Keratinocyte (primary cell): ENCODE measurements around the gene EGR4. TPM values are rescaled to one million over a fixed set of nuclear protein-coding genes. Genes with fewer than 3 reads are reported as not detected.

ENCODE experiments used
- DNase-seq: peaks from one replicate; pipeline ENCODE4 v3.0.0-alpha.2; 2011; ENCODE audit warnings: low read depth, missing footprints, low spot score
- FAIRE-seq: peaks from 2 replicates; lab custom pipeline; 2011; peaks lifted over from hg19 to GRCh38; lab: Jason Lieb, UNC
- H2AFZ ChIP-seq: 2 replicates; pipeline ENCODE4 v1.6.0; 2012; ENCODE audit warnings: low read length, control low read depth, inconsistent platforms; ENCODE audit not compliant: control insufficient read depth
- H3K27ac ChIP-seq: 2 replicates; pipeline ENCODE4 v1.5.1; 2011; ENCODE audit warnings: low read length; ENCODE audit not compliant: control insufficient read depth, insufficient read depth
- H3K27me3 ChIP-seq: 3 replicates; pipeline ENCODE4 v1.6.0; 2011; ENCODE audit warnings: low read length; ENCODE audit not compliant: control insufficient read depth, insufficient read depth; ENCODE audit errors: extremely low read depth
- H3K36me3 ChIP-seq, 2 experiments: 2 replicates in 1 of 2; 3 replicates in 1 of 2; pipeline ENCODE4 v1.5.1; 2011; ENCODE audit warnings: low read length in 2 of 2, mild to moderate bottlenecking in 1 of 2; ENCODE audit not compliant: control insufficient read depth in 2 of 2, insufficient read depth in 2 of 2; ENCODE audit errors: extremely low read depth in 1 of 2
- H3K4me1 ChIP-seq: 3 replicates; pipeline ENCODE4 v1.5.1; 2011; ENCODE audit warnings: low read length; ENCODE audit not compliant: control insufficient read depth, insufficient read depth; ENCODE audit errors: extremely low read depth
- H3K4me2 ChIP-seq: 3 replicates; pipeline ENCODE4 v1.6.0; 2011; ENCODE audit warnings: low read depth, low read length; ENCODE audit not compliant: control insufficient read depth, insufficient read depth; ENCODE audit errors: extremely low read depth
- H3K4me3 ChIP-seq, 3 experiments: fragments of 200-600 bp in 1 of 3; sonication (generic) in 1 of 3; 2 replicates in 2 of 3; 3 replicates in 1 of 3; pipeline ENCODE4 v1.5.1; 2011 to 2016; ENCODE audit warnings: low read length in 3 of 3, mild to moderate bottlenecking in 3 of 3, control low read depth in 2 of 3, inconsistent platforms in 1 of 3, low read depth in 1 of 3, mixed read lengths in 1 of 3, mixed run types in 1 of 3, moderate library complexity in 1 of 3; ENCODE audit not compliant: control insufficient read depth in 2 of 3, insufficient read depth in 2 of 3; ENCODE audit errors: extremely low read depth in 1 of 3
- H3K79me2 ChIP-seq: 2 replicates; pipeline ENCODE4 v1.6.0; 2012; ENCODE audit warnings: low read length; ENCODE audit not compliant: control insufficient read depth, insufficient read depth
- H3K9ac ChIP-seq: 3 replicates; pipeline ENCODE4 v1.6.0; 2011; ENCODE audit warnings: low read length; ENCODE audit not compliant: control insufficient read depth, insufficient read depth; ENCODE audit errors: extremely low read depth
- H3K9me1 ChIP-seq: 3 replicates; pipeline ENCODE4 v1.6.0; 2011; ENCODE audit warnings: low read length; ENCODE audit not compliant: control insufficient read depth, insufficient read depth; ENCODE audit errors: extremely low read depth
- H3K9me3 ChIP-seq: 2 replicates; pipeline ENCODE4 v1.5.1; 2012; ENCODE audit warnings: low read depth, low read length; ENCODE audit not compliant: control insufficient read depth
- H4K20me1 ChIP-seq: 3 replicates; pipeline ENCODE4 v1.6.0; 2011; ENCODE audit warnings: low read length; ENCODE audit not compliant: control insufficient read depth, insufficient read depth; ENCODE audit errors: extremely low read depth
- CTCF ChIP-seq, 3 experiments: IDR thresholded peaks in 1 of 3; conservative IDR thresholded peaks in 1 of 3; optimal IDR thresholded peaks in 1 of 3; 2 replicates in 2 of 3; 3 replicates in 1 of 3; pipeline versions ENCODE3 to v1.5.1; 2011; ENCODE audit warnings: low read length in 3 of 3, mild to moderate bottlenecking in 3 of 3, moderate library complexity in 2 of 3, control low read depth in 1 of 3, inconsistent platforms in 1 of 3; ENCODE audit not compliant: insufficient read depth in 2 of 3; ENCODE audit errors: extremely low read depth in 1 of 3
- EZH2 ChIP-seq: IDR thresholded peaks from one replicate; pipeline ENCODE4 v1.6.1; 2012; ENCODE audit warnings: inconsistent platforms, mild to moderate bottlenecking, low read length, moderate library complexity
- dilution Hi-C: fragments of 300-500 bp; cut with MboI; formaldehyde crosslinking; loops from one replicate; pipeline ENCODE4 v1.7.0; 2020; ENCODE audit warnings: low sequenced_read_pairs; ENCODE audit not compliant: extremely low pct_ligation_motif_present
- polyA plus RNA-seq, 5 experiments: library from polyadenylated mRNA; depleted of rRNA in 3 of 5; stranded (reverse) in 3 of 5; stranded (forward) in 1 of 5; unstranded in 1 of 5; fragments of >200 nt; gene quantifications; 1 replicate in 1 of 5; 2 replicates in 3 of 5; 3 replicates in 1 of 5; pipeline versions ENCODE4 v1.2.1 to v1.2.3, GENCODE V29; 2011 to 2012; ENCODE audit warnings: missing spikeins in 2 of 5, low read depth in 1 of 5, low replicate concordance in 1 of 5

The EGR4 gene
- polyA plus RNA-seq, 1 donor (not counting 4 experiments of a cell fraction or from before 2014, with no cell fraction given) = not detected

DNA sequence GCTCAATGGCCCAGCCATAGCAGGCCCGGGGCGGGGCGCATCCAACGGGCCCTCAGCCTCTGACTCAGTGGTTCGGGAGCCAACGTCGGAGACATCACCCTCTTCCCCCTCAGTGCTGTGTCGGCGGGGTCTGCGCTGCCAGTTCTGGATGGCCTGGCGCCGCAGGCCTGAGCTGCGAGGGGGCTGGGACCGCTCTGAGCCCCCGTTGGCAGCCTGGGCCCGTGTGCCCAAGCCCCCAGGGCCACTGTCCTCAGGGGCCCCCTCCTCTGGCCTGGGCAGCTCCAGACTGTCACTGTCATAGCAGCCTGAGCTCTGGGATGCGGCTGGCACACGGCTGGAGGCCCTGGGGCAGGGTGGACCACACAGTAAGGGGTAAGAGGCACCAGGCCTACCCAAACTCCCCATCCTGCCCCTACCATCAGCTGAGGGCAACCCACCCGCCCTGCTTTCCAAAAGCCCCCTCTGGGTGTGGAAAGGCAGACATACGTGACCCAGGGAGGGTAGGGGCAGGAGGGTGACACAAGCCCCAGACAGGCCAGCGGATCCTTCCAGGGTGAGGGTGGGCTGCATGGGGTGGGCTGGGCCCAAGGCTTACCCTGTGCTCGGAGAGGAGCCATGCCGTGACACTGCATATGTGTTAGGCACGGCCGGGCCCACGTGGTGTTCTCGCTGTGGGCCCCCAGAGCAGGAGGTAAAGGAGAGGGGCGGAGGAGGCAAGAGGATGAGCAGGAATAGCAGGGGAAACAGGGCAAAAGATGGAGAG lies 27.9 kb downstream of the EGR4 start:
- no peak for DNase-seq
- no peaks in the 10 kb centered on the region for H3K9me3 ChIP-seq
- TF ChIP-seq EZH2 (no peak), CTCF (optimal IDR thresholded peaks at IDR 0.05 in 1 of 3, IDR thresholded peaks at IDR 0.05 in 1 of 3, conservative IDR thresholded peaks at IDR 0.05 in 1 of 3; ENCODE audit: extremely low read depth in 1 of 3, insufficient read depth in 2 of 3, low read length in 3 of 3) (no peak)
- peaks cover 0 to 6% of the 10 kb centered on the region in 2 experiments for H3K36me3 ChIP-seq
- peaks cover 7% of the 10 kb centered on the region for H3K4me1 ChIP-seq
- H3K9me1 ChIP-seq = no peaks in the 10 kb centered on the region
- no peak for FAIRE-seq
- no peaks in the 10 kb centered on the region for H3K79me2 ChIP-seq
- dilution Hi-C loops = no loop called here
- H3K27ac ChIP-seq = no peak overlapping the region
- H2AFZ ChIP-seq = no peak overlapping the region
- no peak overlapping the region for H3K4me2 ChIP-seq
- no peaks in the 10 kb centered on the region for H3K27me3 ChIP-seq
- H4K20me1 ChIP-seq = no peaks in the 10 kb centered on the region
- H3K9ac ChIP-seq = no peak overlapping the region
- H3K4me3 ChIP-seq = no peak overlapping the region

GRCh38 chr2:73264783-73265182 lies 28.6 kb downstream of the EGR4 start:
- dilution Hi-C loops = no loop called here
- peaks cover 0 to 6% of the 10 kb centered on the region in 2 experiments for H3K36me3 ChIP-seq
- no peak overlapping the region for H3K4me2 ChIP-seq
- no peaks in the 10 kb centered on the region for H4K20me1 ChIP-seq
- no peaks in the 10 kb centered on the region for H3K27me3 ChIP-seq
- H3K4me1 ChIP-seq = peaks cover 6% of the 10 kb centered on the region
- H3K79me2 ChIP-seq = no peaks in the 10 kb centered on the region
- no peak for FAIRE-seq
- no peak overlapping the region for H3K27ac ChIP-seq
- no peak overlapping the region for H3K4me3 ChIP-seq
- no peaks in the 10 kb centered on the region for H3K9me3 ChIP-seq
- H3K9me1 ChIP-seq = no peaks in the 10 kb centered on the region
- no peak for DNase-seq
- TF ChIP-seq EZH2 (no peak), CTCF (optimal IDR thresholded peaks at IDR 0.05 in 1 of 3, IDR thresholded peaks at IDR 0.05 in 1 of 3, conservative IDR thresholded peaks at IDR 0.05 in 1 of 3; ENCODE audit: extremely low read depth in 1 of 3, insufficient read depth in 2 of 3, low read length in 3 of 3) (no peak)
- no peak overlapping the region for H3K9ac ChIP-seq
- H2AFZ ChIP-seq = no peak overlapping the region
